Neuron (in vitro differentiated cells): Measurements from ENCODE around the gene TGM6.

ENCODE experiments used
- H2AFZ ChIP-seq: one replicate; pipeline ENCODE4 v1.6.1; 2013; ENCODE audit warnings: low read depth, mild to moderate bottlenecking, inconsistent platforms, low read length, moderate library complexity
- H3K27me3 ChIP-seq: one replicate; pipeline ENCODE4 v1.6.1; 2013; ENCODE audit warnings: low read length; ENCODE audit not compliant: insufficient read depth
- H3K36me3 ChIP-seq: one replicate; pipeline ENCODE4 v1.6.1; 2013; ENCODE audit warnings: low read length; ENCODE audit not compliant: insufficient read depth
- H3K4me1 ChIP-seq: one replicate; pipeline ENCODE4 v1.6.1; 2013; ENCODE audit warnings: low read length; ENCODE audit not compliant: insufficient read depth
- H3K4me3 ChIP-seq: 2 replicates; pipeline ENCODE4 v1.5.1; 2013; ENCODE audit warnings: mild to moderate bottlenecking, low read length, moderate library complexity
- H3K9me3 ChIP-seq: one replicate; pipeline ENCODE4 v1.6.1; 2013; ENCODE audit warnings: low read length

TGM6 gene

DNA sequence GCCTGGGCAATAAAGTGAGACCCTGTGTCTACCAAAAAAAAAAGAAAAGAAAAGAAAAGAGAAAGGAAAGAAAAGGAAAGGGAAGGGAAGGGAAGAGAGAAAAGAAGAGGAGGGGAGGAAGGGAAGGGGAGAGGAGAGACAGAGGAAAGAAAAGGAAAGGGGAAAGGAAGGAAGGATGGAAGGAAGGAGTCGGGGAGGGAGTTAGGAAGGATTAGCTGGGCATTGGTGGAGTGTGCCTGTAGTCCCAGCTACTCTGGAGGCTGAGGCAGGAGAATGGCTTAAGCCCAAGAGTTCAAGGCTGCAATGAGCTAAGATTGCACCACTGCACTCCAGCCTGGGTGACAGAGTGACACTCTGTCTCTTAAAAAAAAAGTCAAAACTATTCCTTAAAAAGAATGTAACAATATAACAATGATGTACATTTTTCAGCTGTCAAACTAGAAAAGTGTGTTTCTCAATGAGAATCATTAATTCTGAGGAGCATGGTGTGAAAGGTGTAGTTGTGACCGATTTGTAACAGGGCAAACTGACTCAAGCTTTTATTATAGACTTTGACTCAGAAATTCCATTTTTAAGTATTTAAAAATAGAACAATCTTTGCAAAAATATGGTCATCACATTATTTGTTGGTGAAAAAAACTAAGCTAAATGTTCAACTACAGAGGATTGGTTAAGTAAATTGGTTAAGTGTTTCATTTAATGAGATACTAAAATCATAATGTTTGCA, 75.2 kb downstream of the TGM6 start:
- Histone ChIP-seq H3K4me1 (no peaks in the 10 kb centered on the region), H3K9me3 (no peaks in the 10 kb centered on the region)

GRCh38 chr20:2458919-2459499, 78.3 kb downstream of the TGM6 start:
- Histone ChIP-seq H3K4me3 (no peak overlapping the region), H3K27me3 (no peaks in the 10 kb centered on the region), H2AFZ (no peak overlapping the region), H3K9me3 (no peaks in the 10 kb centered on the region), H3K4me1 (no peaks in the 10 kb centered on the region), H3K36me3 (peaks cover 54% of the 10 kb centered on the region)

More for the DNA sequence above, 75.2 kb downstream of the TGM6 start:
- no peak overlapping the region for H2AFZ ChIP-seq
- peaks cover 23% of the 10 kb centered on the region for H3K36me3 ChIP-seq
- no peaks in the 10 kb centered on the region for H3K27me3 ChIP-seq
- no peak overlapping the region for H3K4me3 ChIP-seq

GRCh38 chr20:2459981-2460751, 79.5 kb downstream of the TGM6 start:
- Histone ChIP-seq H3K36me3 (peaks cover 65% of the 10 kb centered on the region), H3K4me1 (no peaks in the 10 kb centered on the region), H3K4me3 (no peak overlapping the region), H2AFZ (no peak overlapping the region), H3K9me3 (no peaks in the 10 kb centered on the region), H3K27me3 (no peaks in the 10 kb centered on the region)

DNA sequence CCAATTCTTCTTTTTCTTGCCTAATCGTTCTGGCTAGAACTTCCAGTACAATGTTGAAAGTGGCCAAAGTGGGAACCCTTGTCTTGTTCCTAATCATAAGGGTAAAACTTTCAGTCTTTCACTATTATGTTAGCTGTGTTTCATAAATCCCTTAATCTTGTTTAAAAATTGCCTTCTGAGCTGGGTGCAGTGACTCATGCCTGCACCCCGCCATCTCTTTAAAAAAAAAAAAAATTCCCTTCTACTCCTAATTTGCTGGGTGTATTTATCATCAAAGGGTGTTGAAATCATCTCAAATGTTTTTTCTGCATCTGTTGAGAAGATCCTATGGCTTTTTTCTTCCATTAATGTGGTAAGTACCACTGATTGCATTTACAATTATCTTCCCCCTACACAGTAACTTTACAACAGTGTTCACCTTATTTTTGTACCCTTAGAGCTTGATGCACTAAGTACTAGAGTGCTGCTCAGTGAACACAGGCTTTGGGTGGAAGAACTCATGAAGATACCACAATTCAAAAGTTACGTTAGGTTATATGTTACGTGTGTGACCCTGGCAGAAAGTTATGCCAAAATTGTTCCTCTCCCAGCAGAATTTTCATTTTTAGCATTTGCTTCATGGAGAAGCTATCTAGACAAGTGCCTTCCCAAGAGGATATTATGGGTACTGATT, 80.2 kb downstream of the TGM6 start:
- no peaks in the 10 kb centered on the region for H3K4me1 ChIP-seq
- peaks cover 71% of the 10 kb centered on the region for H3K36me3 ChIP-seq
- H3K4me3 ChIP-seq = no peak overlapping the region
- no peak overlapping the region for H2AFZ ChIP-seq
- no peaks in the 10 kb centered on the region for H3K9me3 ChIP-seq
- H3K27me3 ChIP-seq = no peaks in the 10 kb centered on the region

GRCh38 chr20:2462484-2462883, 81.8 kb downstream of the TGM6 start:
- Histone ChIP-seq H3K4me1 (no peaks in the 10 kb centered on the region), H3K4me3 (no peak overlapping the region), H3K9me3 (no peaks in the 10 kb centered on the region), H3K27me3 (no peaks in the 10 kb centered on the region), H2AFZ (no peak overlapping the region), H3K36me3 (peaks cover 86% of the 10 kb centered on the region)

DNA sequence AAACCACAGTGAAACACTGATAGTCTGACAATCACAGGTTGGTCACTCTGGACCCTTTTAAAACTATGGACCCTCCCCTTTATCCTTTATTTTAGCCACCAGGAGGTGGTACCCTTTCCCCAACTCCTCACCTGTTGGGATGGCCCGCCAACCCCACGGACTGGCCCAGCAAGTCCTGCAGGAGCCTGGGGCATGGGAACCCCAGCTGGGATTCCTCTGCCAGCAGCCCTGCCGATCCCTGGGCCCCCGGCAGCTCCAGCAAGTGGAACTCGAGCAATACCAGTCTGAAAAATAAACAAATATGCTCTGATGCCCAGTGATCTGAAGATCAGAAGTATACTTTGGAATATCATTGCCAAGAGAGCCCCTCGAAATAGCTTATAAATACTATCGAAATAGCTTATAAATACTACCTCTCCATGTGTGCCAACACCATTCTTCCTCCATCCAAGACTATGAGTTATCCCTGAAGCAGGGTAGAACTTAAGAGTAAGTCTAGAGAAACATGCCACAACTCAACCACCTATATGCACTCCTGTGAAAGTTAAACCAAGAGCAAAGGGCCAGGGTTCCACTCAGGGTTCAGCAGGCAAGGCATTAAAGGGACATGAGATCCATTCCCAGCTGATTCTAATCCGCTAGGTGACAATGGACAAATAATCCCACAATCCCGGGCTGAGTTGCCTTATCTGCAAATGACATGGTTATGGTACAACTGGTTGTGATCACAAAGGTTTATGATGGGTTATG, 83.1 kb downstream of the TGM6 start:
- no peak overlapping the region for H2AFZ ChIP-seq
- no peaks in the 10 kb centered on the region for H3K27me3 ChIP-seq
- peaks cover 7% of the 10 kb centered on the region for H3K4me1 ChIP-seq
- peaks cover 87% of the 10 kb centered on the region for H3K36me3 ChIP-seq
- H3K9me3 ChIP-seq = no peaks in the 10 kb centered on the region
- no peak overlapping the region for H3K4me3 ChIP-seq

DNA sequence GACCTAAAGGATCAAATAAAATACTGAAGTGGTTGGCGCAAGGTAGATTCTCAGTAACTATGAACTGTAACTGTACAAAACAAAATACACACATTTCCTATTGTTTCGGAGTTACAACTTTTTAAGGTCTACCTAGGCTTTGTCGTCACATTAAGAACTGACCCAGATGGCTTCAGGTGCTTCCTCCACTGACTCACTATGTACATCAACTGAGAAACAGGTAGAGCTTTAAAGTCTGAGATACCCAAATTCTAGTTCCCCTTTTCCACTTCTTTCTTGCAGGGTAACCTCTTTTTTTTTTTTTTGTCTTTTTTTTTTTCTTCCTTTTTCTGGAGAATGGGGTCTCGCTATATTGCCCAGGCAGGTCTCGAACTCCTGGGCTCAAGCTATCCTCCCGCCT, 84.4 kb downstream of the TGM6 start:
- H2AFZ ChIP-seq = no peak overlapping the region
- peaks cover 12% of the 10 kb centered on the region for H3K4me1 ChIP-seq
- no peak overlapping the region for H3K4me3 ChIP-seq
- H3K36me3 ChIP-seq = peaks cover 84% of the 10 kb centered on the region
- H3K9me3 ChIP-seq = no peaks in the 10 kb centered on the region
- H3K27me3 ChIP-seq = no peaks in the 10 kb centered on the region

- H3K4me1 ChIP-seq = peaks cover 12% of the 10 kb centered on the region
- H3K9me3 ChIP-seq = no peaks in the 10 kb centered on the region
- H3K36me3 ChIP-seq = peaks cover 61% of the 10 kb centered on the region
- H3K27me3 ChIP-seq = no peaks in the 10 kb centered on the region
- no peak overlapping the region for H3K4me3 ChIP-seq
- H2AFZ ChIP-seq = no peak overlapping the region
Measured at GRCh38 chr20:2467412-2467811, 86.7 kb downstream of the TGM6 start.

DNA sequence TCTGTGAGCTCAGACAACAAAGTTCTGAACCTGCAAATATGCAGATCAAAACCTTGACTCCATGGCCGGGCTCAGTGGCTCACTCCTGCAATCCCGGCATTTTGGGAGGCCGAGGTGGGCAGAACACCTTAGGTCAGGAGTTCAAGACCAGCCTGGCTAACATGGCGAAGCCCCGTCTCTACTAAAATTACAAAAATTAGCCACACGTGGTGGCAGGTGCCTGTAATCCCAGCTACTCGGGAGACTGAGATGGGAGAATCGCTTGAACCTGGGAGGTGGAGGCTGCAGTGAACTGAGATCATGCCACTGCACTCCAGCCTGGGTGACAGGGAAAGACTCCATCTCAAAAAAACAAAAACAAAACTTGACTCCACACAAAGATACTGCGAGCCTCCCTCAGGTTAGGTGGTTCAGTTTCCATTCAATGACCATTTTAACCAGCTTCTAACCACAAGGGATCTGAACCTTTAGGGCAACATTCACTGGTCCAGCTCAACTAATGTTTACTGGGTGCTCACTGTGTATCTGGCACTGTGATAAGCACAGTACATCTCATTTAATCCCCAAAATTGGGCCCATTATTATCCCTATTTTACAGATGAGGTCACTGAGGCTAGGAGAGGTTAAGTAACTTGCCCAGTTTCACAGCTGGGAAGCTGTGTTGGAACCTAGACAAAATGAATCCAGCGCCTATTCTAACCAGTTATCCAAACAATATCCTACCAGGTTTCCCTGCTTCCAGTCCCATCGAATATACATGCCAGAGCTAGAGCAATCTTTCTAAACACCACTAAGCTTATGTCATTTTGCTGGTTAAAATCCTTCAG, 88.1 kb downstream of the TGM6 start:
- Histone ChIP-seq H3K4me3 (peak overlapping the region; percentile 84), H3K4me1 (peaks cover 12% of the 10 kb centered on the region), H3K36me3 (peaks cover 47% of the 10 kb centered on the region), H2AFZ (no peak overlapping the region), H3K9me3 (no peaks in the 10 kb centered on the region), H3K27me3 (no peaks in the 10 kb centered on the region)

GRCh38 chr20:2469991-2470422, 89.3 kb downstream of the TGM6 start:
- Histone ChIP-seq H3K9me3 (no peaks in the 10 kb centered on the region), H2AFZ (no peak overlapping the region), H3K27me3 (no peaks in the 10 kb centered on the region), H3K4me1 (peaks cover 12% of the 10 kb centered on the region), H3K36me3 (peaks cover 35% of the 10 kb centered on the region), H3K4me3 (peak overlapping the region; percentile 84)

DNA sequence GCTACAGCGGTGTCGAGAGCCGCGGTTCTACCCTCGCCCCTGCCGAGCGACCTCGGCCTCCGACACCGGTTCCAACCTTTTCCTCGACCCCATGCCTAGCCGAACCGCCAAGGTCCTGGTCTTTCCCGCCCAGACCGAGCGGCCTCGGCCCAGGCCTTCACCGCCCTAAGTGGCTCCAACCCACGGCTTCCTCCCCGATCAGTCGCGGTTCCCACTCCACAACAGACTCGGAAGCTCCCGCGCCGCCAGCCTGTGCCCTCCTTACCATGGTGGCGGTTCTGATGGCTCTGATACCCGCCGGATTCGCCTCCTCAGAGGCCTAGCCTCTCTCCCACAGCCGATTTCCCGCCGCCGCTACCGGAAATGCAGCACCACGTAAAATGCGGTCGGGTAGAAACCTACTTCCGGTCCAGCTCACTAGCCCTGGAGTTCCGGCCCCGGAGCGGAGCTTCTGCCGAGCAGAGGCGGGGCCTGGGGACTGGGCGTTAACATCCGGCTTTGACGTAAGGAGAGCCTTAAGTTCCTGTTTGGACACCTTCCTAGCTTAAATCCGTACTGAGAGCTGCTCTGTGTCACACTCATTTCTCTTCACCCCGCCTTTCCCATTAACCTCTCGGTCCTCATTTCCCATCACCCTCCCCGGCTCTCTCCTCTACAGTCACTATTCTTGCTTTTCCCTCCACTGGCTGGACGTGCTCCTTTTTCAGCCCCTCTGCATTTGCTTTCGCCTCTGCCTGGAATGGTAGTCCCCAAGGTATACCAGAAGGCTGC, 89.9 kb downstream of the TGM6 start, which contains the start of gene SNRPB:
Gene SNRPB, minus strand, starts transcription at position 367 of the 771 bp plus-strand sequence. Its CDS starts 99 bp downstream, at position 268.
- Histone ChIP-seq H3K27me3 (no peaks in the 10 kb centered on the region), H3K4me1 (peaks cover 12% of the 10 kb centered on the region), H2AFZ (peak within 1 kb of the TSS; percentile 75), H3K4me3 (peak within 1 kb of the TSS; percentile 84), H3K9me3 (no peaks in the 10 kb centered on the region), H3K36me3 (peaks cover 31% of the 10 kb centered on the region)
